WTC11 (cell line): ENCODE measurements around the gene C14orf93. TPM values are rescaled to one million over a fixed set of nuclear protein-coding genes. Genes with fewer than 3 reads are reported as not detected.

Source experiments
- ATAC-seq: fragments of 200-7000 bp; cut with Tn5 transposase; 2 replicates; pipeline ENCODE4 v1.10.0; 2021; ENCODE audit warnings: mild to moderate bottlenecking, moderate library complexity
- CTCF ChIA-PET: fragments of 300-600 bp; sonication (Branson Sonifier 250); formaldehyde crosslinking; loops from one replicate; lab custom pipeline; 2021; ENCODE audit warnings: antibody characterized with exemption; lab: Charles Lee
- POLR2A ChIA-PET: fragments of 350-600 bp; sonication (Branson Sonifier 250); formaldehyde crosslinking; loops from one replicate; lab custom pipeline; 2021; ENCODE audit warnings: antibody characterized with exemption; lab: Charles Lee
- DNase-seq: peaks from one replicate; pipeline ENCODE4 v3.0.0; 2021; ENCODE audit warnings: low spot score
- H3K27ac Mint-ChIP-seq: 2 replicates; pipeline ENCODE4 v1.8.0; 2021; ENCODE audit warnings: mixed read lengths
- H3K27me3 Mint-ChIP-seq: 2 replicates; pipeline ENCODE4 v1.8.0; 2021; ENCODE audit warnings: low read depth, mild to moderate bottlenecking, moderate library complexity, mixed read lengths
- H3K36me3 Mint-ChIP-seq: 2 replicates; pipeline ENCODE4 v1.8.0; 2021; ENCODE audit warnings: mixed read lengths
- H3K4me1 Mint-ChIP-seq: 2 replicates; pipeline ENCODE4 v1.8.0; 2022; ENCODE audit warnings: mixed read lengths
- H3K4me3 Mint-ChIP-seq: 2 replicates; pipeline ENCODE4 v1.8.0; 2021; ENCODE audit warnings: mild to moderate bottlenecking, moderate library complexity, mixed read lengths
- H3K9me3 Mint-ChIP-seq: 2 replicates; pipeline ENCODE4 v1.8.0; 2021; ENCODE audit warnings: mixed read lengths
- AR ChIP-seq: fragments of 250-450 bp; sonication (Bioruptor Pico); IDR thresholded peaks from 2 replicates; pipeline ENCODE4 v1.9.0; 2021; ENCODE audit warnings: mild to moderate bottlenecking
- CREM ChIP-seq: sonication (generic); formaldehyde crosslinking; IDR thresholded peaks from 2 replicates; pipeline ENCODE4 v1.8.1; 2022; ENCODE audit warnings: mild to moderate bottlenecking, missing genetic modification reagents, moderate library complexity
- E2F5 ChIP-seq: sonication (generic); formaldehyde crosslinking; IDR thresholded peaks from 2 replicates; pipeline ENCODE4 v1.8.1; 2022; ENCODE audit warnings: mild to moderate bottlenecking, moderate library complexity, missing genetic modification reagents
- EMX1 ChIP-seq: fragments of 250-450 bp; sonication (Bioruptor Pico); IDR thresholded peaks from 2 replicates; pipeline ENCODE4 v1.8.0; 2021; ENCODE audit warnings: mild to moderate bottlenecking
- NR1H2 ChIP-seq: sonication (generic); formaldehyde crosslinking; IDR thresholded peaks from 2 replicates; pipeline ENCODE4 v1.9.0; 2021; ENCODE audit warnings: mild to moderate bottlenecking, moderate library complexity, missing genetic modification reagents
- OVOL2 ChIP-seq: fragments of 250-450 bp; sonication (Bioruptor Pico); IDR thresholded peaks from 2 replicates; pipeline ENCODE4 v1.9.0; 2021; ENCODE audit warnings: mild to moderate bottlenecking, borderline replicate concordance
- PREB ChIP-seq: sonication (generic); formaldehyde crosslinking; IDR thresholded peaks from 2 replicates; pipeline ENCODE4 v1.8.1; 2022; ENCODE audit warnings: mild to moderate bottlenecking, missing genetic modification reagents, moderate library complexity, borderline replicate concordance
- RELA ChIP-seq: sonication (generic); formaldehyde crosslinking; IDR thresholded peaks from 2 replicates; pipeline ENCODE4 v1.8.1; 2022; ENCODE audit warnings: missing genetic modification reagents, mild to moderate bottlenecking, borderline replicate concordance
- TEAD1 ChIP-seq: sonication (generic); formaldehyde crosslinking; IDR thresholded peaks from 2 replicates; pipeline ENCODE4 v1.8.0; 2022; ENCODE audit warnings: mild to moderate bottlenecking, missing genetic modification reagents
- ZBTB43 ChIP-seq: sonication (generic); formaldehyde crosslinking; IDR thresholded peaks from 2 replicates; pipeline ENCODE4 v1.8.1; 2023; ENCODE audit warnings: mild to moderate bottlenecking, missing genetic modification reagents
- ZNF425 ChIP-seq: fragments of 250-450 bp; sonication (Bioruptor Pico); conservative IDR thresholded peaks from 2 replicates; pipeline ENCODE4 v1.9.0; 2021; ENCODE audit warnings: mild to moderate bottlenecking
- total RNA-seq: library from RNA; stranded (reverse); gene quantifications from 3 replicates; pipeline ENCODE4 v1.2.3, GENCODE V29; 2021
- TF ChIP-seq, protein P1 (sequence below): sonication (generic); formaldehyde crosslinking; IDR thresholded peaks from 2 replicates; pipeline ENCODE4 v1.8.1; 2023; ENCODE audit warnings: mild to moderate bottlenecking, missing genetic modification reagents, moderate library complexity
- TF ChIP-seq, protein P2 (sequence below): sonication (generic); formaldehyde crosslinking; IDR thresholded peaks from 2 replicates; pipeline ENCODE4 v1.8.0; 2023; ENCODE audit warnings: missing genetic modification reagents

The C14orf93 gene
- total RNA-seq, 1 experiment from 2014 or later: 8.1 TPM

DNA sequence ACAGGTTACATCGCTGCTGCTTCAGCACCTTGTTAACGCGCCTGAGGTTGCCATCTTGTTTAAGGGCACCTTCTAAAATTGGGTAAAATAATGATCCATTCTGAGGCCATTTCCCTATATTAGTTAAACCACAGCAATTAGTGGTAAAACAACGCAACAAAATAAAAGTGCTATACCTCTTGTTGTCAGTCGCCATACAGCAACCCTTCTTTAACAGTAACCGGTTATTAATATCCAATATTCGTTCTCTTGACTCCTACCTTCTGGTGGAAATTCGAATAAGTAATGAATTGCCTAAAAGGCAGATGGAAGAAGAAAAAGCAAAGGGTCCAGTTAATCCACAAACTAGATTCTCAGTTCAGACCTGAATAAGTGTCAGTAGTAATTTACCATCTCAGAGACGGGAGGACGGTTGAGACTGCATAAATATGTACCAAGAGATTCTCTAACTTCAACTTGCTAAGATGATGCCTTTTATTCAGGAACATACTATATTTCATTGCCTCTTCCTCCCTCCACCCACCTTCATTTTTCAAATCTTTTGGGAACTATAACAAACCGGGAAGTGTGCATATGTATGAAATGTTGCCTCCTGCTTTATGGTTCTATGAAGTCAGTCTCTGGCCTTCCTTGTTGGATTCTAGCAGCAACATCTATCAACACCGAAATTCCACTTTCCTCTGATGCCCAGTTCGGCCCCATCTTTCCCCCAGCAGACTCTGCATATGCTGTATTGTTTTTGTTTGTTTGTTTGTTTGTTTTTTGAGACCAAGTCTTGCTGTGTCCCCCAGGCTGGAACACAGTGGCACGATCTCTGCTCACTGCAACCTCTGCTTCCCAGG is 25.6 kb upstream of the C14orf93 start:
- peak overlapping the region; percentile 96 for H3K4me3 Mint-ChIP-seq
- H3K27me3 Mint-ChIP-seq: no peaks in the 10 kb centered on the region
- H3K4me1 Mint-ChIP-seq: peaks cover 14% of the 10 kb centered on the region
- peaks cover 31% of the 10 kb centered on the region for H3K36me3 Mint-ChIP-seq
- TF ChIP-seq NR1H2 (CRISPR knock-in tag) (no peak), EMX1 (no peak), OVOL2 (CRISPR knock-in tag) (no peak), ZNF425 (CRISPR knock-in tag) (no peak), PREB (CRISPR knock-in tag) (no peak), CREM (CRISPR knock-in tag) (no peak), E2F5 (CRISPR knock-in tag) (no peak), RELA (CRISPR knock-in tag) (no peak), ZBTB43 (CRISPR knock-in tag) (no peak), TEAD1 (no peak), AR (CRISPR knock-in tag) (no peak)
- TF ChIP-seq, protein P1, sequence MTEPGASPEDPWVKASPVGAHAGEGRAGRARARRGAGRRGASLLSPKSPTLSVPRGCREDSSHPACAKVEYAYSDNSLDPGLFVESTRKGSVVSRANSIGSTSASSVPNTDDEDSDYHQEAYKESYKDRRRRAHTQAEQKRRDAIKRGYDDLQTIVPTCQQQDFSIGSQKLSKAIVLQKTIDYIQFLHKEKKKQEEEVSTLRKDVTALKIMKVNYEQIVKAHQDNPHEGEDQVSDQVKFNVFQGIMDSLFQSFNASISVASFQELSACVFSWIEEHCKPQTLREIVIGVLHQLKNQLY: no peak
- TF ChIP-seq, protein P2, sequence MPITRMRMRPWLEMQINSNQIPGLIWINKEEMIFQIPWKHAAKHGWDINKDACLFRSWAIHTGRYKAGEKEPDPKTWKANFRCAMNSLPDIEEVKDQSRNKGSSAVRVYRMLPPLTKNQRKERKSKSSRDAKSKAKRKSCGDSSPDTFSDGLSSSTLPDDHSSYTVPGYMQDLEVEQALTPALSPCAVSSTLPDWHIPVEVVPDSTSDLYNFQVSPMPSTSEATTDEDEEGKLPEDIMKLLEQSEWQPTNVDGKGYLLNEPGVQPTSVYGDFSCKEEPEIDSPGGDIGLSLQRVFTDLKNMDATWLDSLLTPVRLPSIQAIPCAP (CRISPR knock-in tag): no peak
- ChIA-PET CTCF (interaction anchor here (0.7 to 1.6 kb wide), 3 partner anchors 33 to 96 kb away, joined by 3 to 5 read pairs (median 4); no protein-coding TSS in a partner anchor), POLR2A (interaction anchor here (0.6 kb wide), 2 partner anchors 41 to 271 kb away, joined by 3 read pairs; partner anchors contain the start of gene BCL2L2)
- DNase-seq (no peak), ATAC-seq (no peak)
- peak overlapping the region; percentile 100 for H3K27ac Mint-ChIP-seq
- no peaks in the 10 kb centered on the region for H3K9me3 Mint-ChIP-seq
